ENCODE measurements around the gene SPATA46.

Gene SPATA46

DNA sequence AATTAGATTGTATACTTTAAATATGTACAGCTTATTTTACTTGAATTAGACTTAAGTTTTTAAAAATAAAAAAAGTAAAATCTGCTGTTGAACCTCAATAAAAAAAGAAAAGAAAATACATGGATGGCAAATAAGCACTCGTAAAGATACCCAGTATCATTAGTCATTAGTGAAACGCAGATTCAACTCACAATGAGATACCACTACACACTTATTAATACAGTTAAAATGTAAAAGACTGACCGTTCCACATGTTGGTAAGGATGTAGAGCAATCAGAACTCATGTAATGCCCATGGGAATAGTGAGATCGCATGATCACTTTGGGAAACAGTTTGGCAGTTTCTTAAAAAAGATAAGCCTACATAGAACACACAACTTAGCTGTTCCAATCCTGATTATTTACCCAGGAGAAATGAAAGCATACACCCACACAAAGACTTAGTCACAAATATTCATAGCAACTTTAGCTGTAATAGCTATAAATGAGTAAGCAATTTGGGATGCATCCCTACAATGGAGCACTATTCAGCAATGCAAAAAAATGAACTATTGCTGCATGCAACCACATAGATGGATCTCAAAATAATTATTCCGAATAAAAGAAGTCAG, 28.0 kb upstream of the SPATA46 start:
- peak overlapping the region; percentile 11 for H3K4me3 ChIP-seq (ENCODE audit: control insufficient read depth, low read depth, low read length)
- DNase-seq (ENCODE audit: low read depth), result peak; percentile 90

DNA sequence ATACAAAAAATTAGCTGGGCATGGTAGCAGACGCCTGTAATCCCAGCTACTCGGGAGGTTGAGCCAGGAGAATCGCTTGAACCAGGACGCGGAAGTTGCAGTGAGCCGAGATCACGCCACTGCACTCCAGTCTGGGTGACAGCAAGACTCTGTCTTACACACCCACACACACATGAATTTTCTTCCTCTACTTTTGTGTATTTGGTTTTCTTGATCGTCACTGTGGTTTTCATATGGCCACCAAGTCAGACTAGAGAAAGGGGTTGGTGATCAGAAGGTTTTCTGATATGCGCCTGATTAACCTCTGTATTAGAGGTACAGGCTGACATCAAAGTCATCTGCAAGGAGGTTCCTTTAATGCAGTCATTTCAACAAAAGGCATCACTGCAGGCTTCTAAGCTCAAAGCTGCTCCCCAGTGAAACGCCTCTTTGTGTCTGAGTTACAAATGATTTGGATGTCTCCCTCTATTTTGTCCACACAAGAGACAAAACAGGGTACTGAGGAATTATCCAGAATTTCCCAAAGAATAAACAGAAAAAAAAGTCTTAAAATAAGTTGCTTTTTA, 24.2 kb upstream of the SPATA46 start:
- TF ChIP-seq, protein P1, sequence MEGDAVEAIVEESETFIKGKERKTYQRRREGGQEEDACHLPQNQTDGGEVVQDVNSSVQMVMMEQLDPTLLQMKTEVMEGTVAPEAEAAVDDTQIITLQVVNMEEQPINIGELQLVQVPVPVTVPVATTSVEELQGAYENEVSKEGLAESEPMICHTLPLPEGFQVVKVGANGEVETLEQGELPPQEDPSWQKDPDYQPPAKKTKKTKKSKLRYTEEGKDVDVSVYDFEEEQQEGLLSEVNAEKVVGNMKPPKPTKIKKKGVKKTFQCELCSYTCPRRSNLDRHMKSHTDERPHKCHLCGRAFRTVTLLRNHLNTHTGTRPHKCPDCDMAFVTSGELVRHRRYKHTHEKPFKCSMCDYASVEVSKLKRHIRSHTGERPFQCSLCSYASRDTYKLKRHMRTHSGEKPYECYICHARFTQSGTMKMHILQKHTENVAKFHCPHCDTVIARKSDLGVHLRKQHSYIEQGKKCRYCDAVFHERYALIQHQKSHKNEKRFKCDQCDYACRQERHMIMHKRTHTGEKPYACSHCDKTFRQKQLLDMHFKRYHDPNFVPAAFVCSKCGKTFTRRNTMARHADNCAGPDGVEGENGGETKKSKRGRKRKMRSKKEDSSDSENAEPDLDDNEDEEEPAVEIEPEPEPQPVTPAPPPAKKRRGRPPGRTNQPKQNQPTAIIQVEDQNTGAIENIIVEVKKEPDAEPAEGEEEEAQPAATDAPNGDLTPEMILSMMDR (conservative IDR thresholded peaks at IDR 0.05; ENCODE audit: control insufficient read depth, insufficient read depth, low read depth, low read length), result no peak
- DNase-seq (ENCODE audit: low read depth), result no peak

More for the DNA sequence above, 28.0 kb upstream of the SPATA46 start:
- TF ChIP-seq, protein P1 (conservative IDR thresholded peaks at IDR 0.05; ENCODE audit: control insufficient read depth, insufficient read depth, low read depth, low read length), result no peak

DNA sequence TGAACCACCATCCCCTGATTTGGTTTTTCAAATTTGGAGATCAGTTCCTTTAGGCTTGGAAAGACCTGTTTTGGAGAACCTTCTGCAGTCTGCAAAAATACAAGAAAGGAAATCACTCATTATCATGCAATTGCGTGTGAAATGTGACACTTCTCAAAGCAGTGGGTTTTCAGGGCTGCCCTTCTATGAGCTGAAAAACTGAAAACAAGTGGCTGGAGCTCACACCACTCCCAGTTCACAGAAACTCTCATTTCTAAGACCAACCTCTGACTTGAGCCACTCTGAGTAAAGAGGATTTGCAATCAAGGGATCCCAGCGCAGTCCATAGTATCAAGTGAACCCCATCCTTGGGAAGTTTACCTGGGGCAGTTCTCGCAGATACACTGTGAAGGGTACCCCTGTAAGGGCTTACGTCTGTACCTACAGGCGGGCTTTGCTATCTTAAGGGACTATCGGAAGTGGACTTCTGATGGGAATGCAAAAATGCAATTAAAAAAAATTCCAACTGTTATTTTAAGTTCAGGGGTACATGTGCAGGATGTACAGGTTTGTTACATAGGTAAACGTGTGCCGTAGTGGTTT, 22.4 kb upstream of the SPATA46 start:
- TF ChIP-seq, protein P1 (conservative IDR thresholded peaks at IDR 0.05; ENCODE audit: control insufficient read depth, insufficient read depth, low read depth, low read length), result no peak
- no peak overlapping the region for H3K4me3 ChIP-seq (ENCODE audit: control insufficient read depth, low read depth, low read length)
- no peak for DNase-seq (ENCODE audit: low read depth)

More for the DNA sequence above, 24.2 kb upstream of the SPATA46 start:
- no peak overlapping the region for H3K4me3 ChIP-seq (ENCODE audit: control insufficient read depth, low read depth, low read length)

DNA sequence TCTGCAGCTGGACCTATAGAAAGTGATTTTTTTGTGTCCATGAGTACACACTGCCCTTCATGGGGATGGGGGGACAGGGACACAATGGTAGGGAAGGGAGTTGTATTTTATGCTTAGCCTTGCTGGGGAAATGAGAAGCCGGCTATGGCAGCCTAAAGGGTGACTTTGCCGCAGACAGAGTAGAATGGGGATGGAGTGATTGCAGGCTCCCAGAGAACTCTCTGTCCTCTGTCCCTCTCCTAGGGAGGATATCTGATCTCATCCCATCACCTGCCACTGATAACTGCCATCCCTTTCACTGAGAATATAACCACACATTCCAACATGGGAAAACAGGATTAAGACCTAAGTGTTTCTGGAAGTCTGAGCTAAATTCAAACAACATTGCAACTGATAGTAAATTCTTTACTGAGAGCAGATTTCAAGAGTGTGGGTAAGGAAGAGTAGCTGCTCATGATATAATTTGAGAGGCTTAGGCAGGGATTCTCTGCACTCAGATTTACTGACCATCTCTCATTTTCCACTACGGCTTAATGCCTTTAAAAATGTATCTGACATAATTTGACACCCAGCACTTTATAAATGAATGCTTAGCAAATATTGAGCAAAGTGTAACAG, 21.4 kb upstream of the SPATA46 start:
- H3K4me3 ChIP-seq (ENCODE audit: control insufficient read depth, low read depth, low read length), result no peak overlapping the region
- TF ChIP-seq, protein P1 (conservative IDR thresholded peaks at IDR 0.05; ENCODE audit: control insufficient read depth, insufficient read depth, low read depth, low read length), result no peak
- no peak for DNase-seq (ENCODE audit: low read depth)

DNA sequence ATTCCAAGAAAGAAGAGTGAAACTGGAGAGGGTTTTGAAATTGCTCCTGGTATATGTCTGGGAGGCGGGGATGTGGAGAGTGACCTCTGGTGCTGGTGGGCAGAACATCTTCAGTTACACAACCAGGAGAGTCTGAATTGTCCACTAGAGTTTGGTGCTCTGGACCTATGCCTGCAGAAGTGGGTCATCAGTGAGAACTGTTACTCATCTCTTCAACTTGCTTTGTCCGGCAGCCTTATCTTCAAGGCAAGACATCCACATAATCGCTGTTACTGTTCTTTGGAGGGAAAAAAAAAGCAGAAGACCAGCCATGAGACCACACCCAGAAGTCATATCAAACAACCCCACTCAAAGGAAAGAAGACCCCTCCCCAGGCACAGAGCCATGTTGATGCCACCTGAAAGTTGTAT, 20.4 kb upstream of the SPATA46 start:
- peak; percentile 89 for DNase-seq (ENCODE audit: low read depth)
- H3K4me3 ChIP-seq (ENCODE audit: control insufficient read depth, low read depth, low read length), result no peak overlapping the region

DNA sequence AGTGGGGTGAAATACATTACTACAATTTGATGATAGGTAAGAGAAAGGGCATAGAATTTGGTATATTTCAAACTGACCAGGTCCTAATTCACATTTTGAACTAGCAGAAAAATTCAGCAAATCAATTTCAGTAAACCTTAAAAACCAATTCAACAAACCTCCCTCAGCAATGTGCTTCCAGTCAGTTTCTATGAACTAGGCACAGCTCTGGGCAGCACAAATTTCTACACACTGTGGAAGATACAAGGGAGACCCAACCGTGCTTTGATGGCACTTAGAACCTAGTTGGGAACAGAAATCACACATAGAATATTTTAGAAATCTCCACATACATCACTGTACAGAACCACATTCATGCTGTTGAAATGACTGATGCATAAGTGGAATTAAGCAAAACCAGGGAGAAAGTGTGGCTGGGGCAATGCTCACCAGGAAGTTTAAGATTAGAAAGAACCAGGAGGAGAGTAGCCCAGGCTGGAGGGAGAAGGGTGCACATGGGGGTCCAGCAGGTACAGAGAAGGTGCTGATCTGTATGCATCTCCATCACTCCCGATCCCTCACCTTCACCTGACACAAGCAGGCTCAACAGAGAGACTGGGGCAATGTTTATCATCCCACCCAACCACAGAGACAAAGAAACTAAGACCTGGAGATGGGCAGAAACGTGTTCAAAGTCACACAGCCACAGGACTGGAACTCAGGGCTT, 19.7 kb upstream of the SPATA46 start:
- DNase-seq (ENCODE audit: low read depth), result no peak
- no peak overlapping the region for H3K4me3 ChIP-seq (ENCODE audit: control insufficient read depth, low read depth, low read length)
- TF ChIP-seq, protein P1 (conservative IDR thresholded peaks at IDR 0.05; ENCODE audit: control insufficient read depth, insufficient read depth, low read depth, low read length), result no peak

More for the DNA sequence above, 20.4 kb upstream of the SPATA46 start:
- TF ChIP-seq, protein P1 (conservative IDR thresholded peaks at IDR 0.05; ENCODE audit: control insufficient read depth, insufficient read depth, low read depth, low read length), result peak; percentile 31
